Tibial nerve (tissue), 4 donors: ENCODE data around the gene CDKN1A. TPM values are rescaled to one million over a fixed set of nuclear protein-coding genes. Genes with fewer than 3 reads are reported as not detected.

ENCODE experiments used
- DNase-seq, 2 donors: peaks; one replicate each; pipeline ENCODE4 v3.0.0-alpha.2; 2019; ENCODE audit warnings: low spot score in 2 of 2
- H3K27ac ChIP-seq, 4 donors: fragments of 200-600 bp; sonication (generic) in 3 of 4; one replicate each; pipeline ENCODE4 v1.5.1; 2017 to 2019; ENCODE audit warnings: mild to moderate bottlenecking in 1 of 4
- H3K27me3 ChIP-seq, 2 donors: fragments of 200-600 bp; sonication (generic) in 1 of 2; one replicate each; pipeline versions ENCODE4 v1.5.1 to v1.6.0; 2017 to 2019
- H3K36me3 ChIP-seq, 3 donors: fragments of 200-600 bp; sonication (generic); one replicate each; pipeline ENCODE4 v1.5.1; 2018 to 2019
- H3K4me1 ChIP-seq, 4 donors: fragments of 200-600 bp; sonication (generic) in 3 of 4; one replicate each; pipeline ENCODE4 v1.5.1; 2017 to 2019
- H3K4me3 ChIP-seq, 4 donors: fragments of 200-600 bp; sonication (generic) in 3 of 4; one replicate each; pipeline ENCODE4 v1.5.1; 2017 to 2019; ENCODE audit warnings: mild to moderate bottlenecking in 1 of 4, moderate library complexity in 1 of 4
- H3K9me3 ChIP-seq, 4 donors: fragments of 200-600 bp; sonication (generic) in 3 of 4; one replicate each; pipeline ENCODE4 v1.5.1; 2017 to 2019
- EP300 ChIP-seq, 2 donors: sonication (generic); formaldehyde crosslinking; IDR thresholded peaks; one replicate each; pipeline ENCODE4 v1.6.1; 2017; ENCODE audit warnings: antibody characterized with exemption in 2 of 2, mild to moderate bottlenecking in 1 of 2
- POLR2A ChIP-seq, 2 donors: fragments of 450-650 bp; IDR thresholded peaks; one replicate each; pipeline ENCODE4 v1.6.1; 2017; ENCODE audit warnings: antibody characterized with exemption in 2 of 2, mild to moderate bottlenecking in 2 of 2, moderate library complexity in 2 of 2
- WGBS, 2 donors: methylation state at CpG; one replicate each; pipeline ENCODE4 v1.1.5; 2018; 5-methylcytosine and 5-hydroxymethylcytosine counted together
- total RNA-seq, 4 donors: library from RNA; depleted of rRNA; stranded (reverse); fragments of >200 nt; gene quantifications; one replicate each; pipeline ENCODE4 v1.1.0, GENCODE V29; 2016
- TF ChIP-seq, protein P1 (sequence below), 5 experiments: fragments of 200-600 bp in 3 of 5; fragments of 450-650 bp in 2 of 5; sonication (generic) in 3 of 5; IDR thresholded peaks; one replicate each; pipeline ENCODE4 v1.5.1; 2016 to 2019; ENCODE audit warnings: antibody characterized with exemption in 5 of 5, mild to moderate bottlenecking in 3 of 5, moderate library complexity in 2 of 5

Gene CDKN1A
- total RNA-seq, 4 donors from 2014 or later = 112 to 142 (median 124) TPM

DNA sequence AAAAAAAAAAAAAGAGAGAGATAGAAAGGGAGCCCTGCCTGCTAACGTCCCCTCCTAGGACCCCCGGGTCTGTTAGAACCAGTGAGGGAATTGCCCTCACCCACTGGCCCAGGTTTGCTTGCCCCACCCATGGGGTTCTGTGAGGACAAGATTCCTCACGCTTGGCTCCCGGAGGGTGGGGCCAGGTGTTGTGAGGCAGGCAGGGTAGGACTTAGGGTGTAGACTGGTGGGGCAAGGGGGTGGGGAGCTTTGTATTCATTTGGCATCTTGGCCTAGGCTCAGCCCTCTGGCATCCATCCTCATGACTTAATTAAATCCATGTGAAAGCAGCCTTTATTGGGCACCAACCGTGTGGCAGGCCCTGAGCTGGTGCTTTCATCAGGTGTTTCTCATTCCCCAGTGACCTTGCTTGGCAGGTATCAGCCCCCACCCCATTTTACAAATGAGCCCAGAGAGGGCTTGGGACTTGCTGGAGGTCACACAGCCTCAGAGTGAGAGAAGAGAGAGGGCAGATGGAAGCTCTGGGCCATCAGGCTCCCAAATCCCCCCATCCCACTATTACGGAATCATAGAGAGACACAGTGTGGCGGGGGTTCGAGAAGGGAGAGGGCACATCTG is 38.1 kb downstream of the CDKN1A start:
- Histone ChIP-seq H3K4me3 (no peak overlapping the region), H3K9me3 (no peaks in the 10 kb centered on the region), H3K36me3 (no peaks in the 10 kb centered on the region), H3K27ac (no peak overlapping the region), H3K4me1 (no peaks in the 10 kb centered on the region), H3K27me3 (no peaks in the 10 kb centered on the region)
- TF ChIP-seq, protein P1, sequence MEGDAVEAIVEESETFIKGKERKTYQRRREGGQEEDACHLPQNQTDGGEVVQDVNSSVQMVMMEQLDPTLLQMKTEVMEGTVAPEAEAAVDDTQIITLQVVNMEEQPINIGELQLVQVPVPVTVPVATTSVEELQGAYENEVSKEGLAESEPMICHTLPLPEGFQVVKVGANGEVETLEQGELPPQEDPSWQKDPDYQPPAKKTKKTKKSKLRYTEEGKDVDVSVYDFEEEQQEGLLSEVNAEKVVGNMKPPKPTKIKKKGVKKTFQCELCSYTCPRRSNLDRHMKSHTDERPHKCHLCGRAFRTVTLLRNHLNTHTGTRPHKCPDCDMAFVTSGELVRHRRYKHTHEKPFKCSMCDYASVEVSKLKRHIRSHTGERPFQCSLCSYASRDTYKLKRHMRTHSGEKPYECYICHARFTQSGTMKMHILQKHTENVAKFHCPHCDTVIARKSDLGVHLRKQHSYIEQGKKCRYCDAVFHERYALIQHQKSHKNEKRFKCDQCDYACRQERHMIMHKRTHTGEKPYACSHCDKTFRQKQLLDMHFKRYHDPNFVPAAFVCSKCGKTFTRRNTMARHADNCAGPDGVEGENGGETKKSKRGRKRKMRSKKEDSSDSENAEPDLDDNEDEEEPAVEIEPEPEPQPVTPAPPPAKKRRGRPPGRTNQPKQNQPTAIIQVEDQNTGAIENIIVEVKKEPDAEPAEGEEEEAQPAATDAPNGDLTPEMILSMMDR (IDR thresholded peaks at IDR 0.05) = no peak
- no peak for TF ChIP-seq POLR2A (IDR thresholded peaks at IDR 0.05)
- no peak for TF ChIP-seq EP300 (IDR thresholded peaks at IDR 0.05)
- WGBS, 2 donors = 78 to 82% methylated on average over 8 of the region's 8 CpGs
- no peak for DNase-seq

DNA sequence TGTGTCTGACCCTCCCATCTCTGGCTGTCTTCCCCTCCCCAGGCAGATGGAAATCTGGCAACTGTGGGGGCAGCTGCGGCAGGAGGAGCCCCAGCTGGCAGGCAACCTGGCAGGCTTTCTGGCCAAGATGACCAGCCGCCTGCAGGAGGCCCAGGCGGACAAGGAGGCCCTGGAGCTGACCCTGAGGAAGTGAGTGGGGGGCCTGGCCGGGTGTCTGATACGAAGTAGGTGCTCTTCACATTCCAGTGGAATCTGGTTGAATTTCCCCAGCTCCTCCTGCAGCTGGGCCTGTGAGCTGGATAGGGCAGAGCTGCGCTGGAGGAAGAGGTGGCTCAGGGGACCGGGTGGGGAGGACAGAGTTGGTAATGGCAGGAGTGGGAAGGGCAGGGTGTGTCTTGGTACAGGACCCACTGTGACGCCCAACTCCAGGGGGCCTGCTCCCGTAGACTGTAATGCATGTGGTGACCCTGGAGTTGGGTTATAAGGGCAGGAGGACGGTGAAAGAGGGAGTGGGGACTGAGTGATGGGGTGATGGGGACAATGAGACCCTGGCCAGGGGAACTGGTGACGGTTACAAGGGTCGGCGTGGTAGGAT is 38.8 kb downstream of the CDKN1A start:
- no peak overlapping the region for H3K27ac ChIP-seq
- no peak for DNase-seq
- no peaks in the 10 kb centered on the region for H3K36me3 ChIP-seq
- H3K9me3 ChIP-seq = no peaks in the 10 kb centered on the region
- no peaks in the 10 kb centered on the region for H3K4me1 ChIP-seq
- no peak overlapping the region for H3K4me3 ChIP-seq
- H3K27me3 ChIP-seq = no peaks in the 10 kb centered on the region
- TF ChIP-seq EP300 (IDR thresholded peaks at IDR 0.05) (no peak), POLR2A (IDR thresholded peaks at IDR 0.05) (no peak)
- TF ChIP-seq, protein P1 (IDR thresholded peaks at IDR 0.05) = no peak
- 60 to 61% methylated on average over 13 of the region's 13 CpGs for WGBS, 2 donors

DNA sequence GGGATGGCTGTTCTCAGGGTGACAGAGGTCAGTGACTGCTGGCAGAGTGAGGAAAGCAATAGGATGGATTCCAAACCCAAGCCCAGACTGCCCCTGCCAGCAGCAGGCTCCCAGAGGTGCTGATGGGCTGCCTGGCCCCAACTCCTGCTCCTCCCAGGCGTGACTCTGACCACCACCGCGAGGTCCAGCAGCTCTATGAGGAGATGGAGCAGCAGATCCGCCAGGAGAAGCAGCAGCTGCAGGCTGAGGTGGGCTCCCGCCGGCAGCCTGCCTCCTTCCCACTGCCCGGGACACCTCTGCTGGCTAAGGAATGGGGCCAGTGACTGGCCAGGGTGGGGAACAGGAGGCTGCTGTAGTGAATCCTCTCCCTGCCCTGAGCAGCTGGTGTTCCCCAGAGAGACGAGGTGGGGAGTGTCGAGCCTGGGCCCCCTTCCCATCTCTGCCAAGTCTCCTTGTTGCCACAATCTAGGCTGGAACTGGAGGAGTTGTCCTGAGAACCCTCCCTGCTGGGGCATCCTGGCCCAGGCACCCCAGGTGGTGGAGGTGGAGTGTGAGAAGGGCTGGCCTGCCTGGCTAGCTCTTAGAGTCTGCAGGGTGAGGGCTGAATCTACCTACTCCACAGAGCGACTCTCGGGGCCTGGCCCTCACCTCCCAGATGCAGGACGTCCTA is 39.5 kb downstream of the CDKN1A start:
- H3K4me3 ChIP-seq = no peak overlapping the region
- no peaks in the 10 kb centered on the region for H3K27me3 ChIP-seq
- H3K36me3 ChIP-seq = no peaks in the 10 kb centered on the region
- no peak for TF ChIP-seq EP300 (IDR thresholded peaks at IDR 0.05)
- TF ChIP-seq POLR2A (IDR thresholded peaks at IDR 0.05) = no peak
- TF ChIP-seq, protein P1 (IDR thresholded peaks at IDR 0.05) = no peak
- H3K27ac ChIP-seq = no peak overlapping the region
- DNase-seq = no peak
- no peaks in the 10 kb centered on the region for H3K4me1 ChIP-seq
- H3K9me3 ChIP-seq = no peaks in the 10 kb centered on the region
- WGBS, 2 donors = 72 to 73% methylated on average over 12 of the region's 12 CpGs

DNA sequence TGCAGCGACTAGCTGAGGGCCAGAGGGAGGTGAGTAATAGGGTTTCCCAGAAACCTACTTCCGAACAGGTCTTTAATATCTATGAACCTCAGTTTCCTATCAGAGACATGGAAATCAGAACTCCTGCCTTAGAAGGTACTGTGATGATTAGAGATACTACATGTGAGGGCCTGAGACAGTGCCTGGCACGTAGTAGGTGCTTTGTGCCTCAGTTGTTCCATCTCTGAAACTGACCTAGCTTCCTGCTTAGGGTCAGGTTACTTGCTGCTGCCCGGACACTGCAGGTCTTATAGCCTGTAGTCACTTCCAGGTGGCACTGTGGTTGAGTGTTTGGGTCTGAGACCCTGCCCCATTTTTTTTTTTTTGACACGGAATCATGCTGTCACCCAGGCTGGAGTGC is 40.0 kb downstream of the CDKN1A start:
- Histone ChIP-seq H3K27me3 (no peaks in the 10 kb centered on the region), H3K9me3 (no peaks in the 10 kb centered on the region), H3K4me3 (no peak overlapping the region), H3K36me3 (no peaks in the 10 kb centered on the region), H3K4me1 (no peaks in the 10 kb centered on the region), H3K27ac (no peak overlapping the region)
- TF ChIP-seq EP300 (IDR thresholded peaks at IDR 0.05) = no peak
- TF ChIP-seq, protein P1 (IDR thresholded peaks at IDR 0.05) = no peak
- no peak for TF ChIP-seq POLR2A (IDR thresholded peaks at IDR 0.05)
- no peak for DNase-seq
- 86% methylated on average over 5 of the region's 5 CpGs for WGBS, 2 donors

DNA sequence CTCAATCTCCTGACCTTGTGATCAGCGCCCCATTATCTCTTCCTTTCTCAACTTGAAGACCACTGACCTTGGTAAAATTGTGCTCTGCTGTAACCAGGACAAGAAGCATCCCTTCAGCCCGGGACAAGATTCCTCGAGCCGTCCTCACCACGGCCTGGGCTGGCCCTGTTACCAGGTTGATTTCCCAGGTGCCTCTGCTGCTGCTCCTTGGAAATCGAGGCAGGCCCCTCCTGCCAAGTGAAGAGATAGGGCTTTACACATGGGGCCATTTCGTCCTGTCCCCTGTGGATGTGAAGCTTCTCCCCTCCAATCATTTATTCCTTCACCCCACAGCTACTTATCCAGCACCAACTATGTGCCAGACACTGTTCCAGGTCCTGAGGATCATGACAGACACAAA is 40.6 kb downstream of the CDKN1A start:
- Histone ChIP-seq H3K27me3 (no peaks in the 10 kb centered on the region), H3K27ac (no peak overlapping the region), H3K9me3 (no peaks in the 10 kb centered on the region), H3K4me3 (no peak overlapping the region), H3K4me1 (no peaks in the 10 kb centered on the region), H3K36me3 (no peaks in the 10 kb centered on the region)
- no peak for DNase-seq
- TF ChIP-seq EP300 (IDR thresholded peaks at IDR 0.05) (no peak), POLR2A (IDR thresholded peaks at IDR 0.05) (no peak)
- TF ChIP-seq, protein P1 (IDR thresholded peaks at IDR 0.05) = no peak
- WGBS, 2 donors = 88 to 97% methylated on average over 7 of the region's 7 CpGs
